Neural progenitor cell (in vitro differentiated cells): ENCODE results near the gene DCST1. TPM values are rescaled to one million over a fixed set of nuclear protein-coding genes. Genes with fewer than 3 reads are reported as not detected.

Source experiments
- DNase-seq: peaks from one replicate; pipeline ENCODE4 v3.0.0-alpha.2; 2016; ENCODE audit warnings: low spot score
- H2AFZ ChIP-seq: fragments of 200-600 bp; sonication (generic); replicated peaks from 2 replicates; pipeline ENCODE4 v1.6.1; 2016; ENCODE audit warnings: antibody characterized with exemption
- H3F3A ChIP-seq: fragments of 200-600 bp; sonication (generic); 2 replicates; pipeline ENCODE4 v1.6.1; 2016; ENCODE audit warnings: antibody characterized with exemption, low read depth
- H3K27ac ChIP-seq: fragments of 200-600 bp; sonication (generic); 2 replicates; pipeline ENCODE4 v1.5.1; 2016; ENCODE audit warnings: mild to moderate bottlenecking
- H3K27me3 ChIP-seq: fragments of 200-600 bp; sonication (generic); 2 replicates; pipeline ENCODE4 v1.6.1; 2016; ENCODE audit warnings: mild to moderate bottlenecking, moderate library complexity
- H3K36me3 ChIP-seq: fragments of 200-600 bp; sonication (generic); 2 replicates; pipeline ENCODE4 v1.5.1; 2016
- H3K4me1 ChIP-seq: fragments of 200-600 bp; sonication (generic); 2 replicates; pipeline ENCODE4 v1.6.1; 2016; ENCODE audit warnings: mixed run types
- H3K4me2 ChIP-seq: fragments of 200-600 bp; sonication (generic); 2 replicates; pipeline ENCODE4 v1.6.1; 2016
- H3K4me3 ChIP-seq: fragments of 200-600 bp; sonication (generic); 2 replicates; pipeline ENCODE4 v1.5.1; 2016
- H3K79me2 ChIP-seq: fragments of 200-600 bp; sonication (generic); 2 replicates; pipeline ENCODE4 v1.6.1; 2016; ENCODE audit warnings: low read depth
- H3K9ac ChIP-seq: fragments of 200-600 bp; sonication (generic); 2 replicates; pipeline ENCODE4 v1.6.1; 2016
- H3K9me3 ChIP-seq: fragments of 200-600 bp; sonication (generic); 2 replicates; pipeline ENCODE4 v1.5.1; 2016; ENCODE audit warnings: low read depth
- H4K20me1 ChIP-seq: fragments of 200-600 bp; sonication (generic); 2 replicates; pipeline ENCODE4 v1.6.1; 2016; ENCODE audit warnings: low read depth
- H3K27ac Mint-ChIP-seq: 3 replicates; pipeline ENCODE4 v1.8.0; 2021; ENCODE audit warnings: mixed read lengths
- H3K27me3 Mint-ChIP-seq: 2 replicates; pipeline ENCODE4 v1.8.0; 2022; ENCODE audit warnings: low read depth, mild to moderate bottlenecking, inconsistent platforms, moderate library complexity, mixed read lengths; ENCODE audit not compliant: insufficient read depth
- H3K36me3 Mint-ChIP-seq: 3 replicates; pipeline ENCODE4 v1.8.0; 2021; ENCODE audit warnings: mixed read lengths
- H3K4me1 Mint-ChIP-seq: 3 replicates; pipeline ENCODE4 v1.8.0; 2021; ENCODE audit warnings: mixed read lengths
- H3K4me3 Mint-ChIP-seq: 3 replicates; pipeline ENCODE4 v1.8.0; 2021; ENCODE audit warnings: mild to moderate bottlenecking, moderate library complexity, mixed read lengths
- H3K9me3 Mint-ChIP-seq: 3 replicates; pipeline ENCODE4 v1.8.0; 2020; ENCODE audit warnings: mixed read lengths
- CTCF ChIP-seq: fragments of 200-600 bp; sonication (generic); IDR thresholded peaks from 2 replicates; pipeline ENCODE4 v1.5.1; 2017; ENCODE audit warnings: antibody characterized with exemption, mild to moderate bottlenecking
- EZH2 ChIP-seq: fragments of 200-600 bp; sonication (generic); IDR thresholded peaks from 2 replicates; pipeline ENCODE4 v1.6.1; 2017; ENCODE audit warnings: antibody characterized with exemption, mild to moderate bottlenecking, moderate library complexity
- EZH2phosphoT487 ChIP-seq: fragments of 200-600 bp; sonication (generic); IDR thresholded peaks from 2 replicates; pipeline ENCODE4 v1.6.1; 2017; ENCODE audit warnings: antibody characterized with exemption
- total RNA-seq: library from RNA; depleted of rRNA; stranded (reverse); fragments of >200 nt; gene quantifications from 2 replicates; pipeline ENCODE4 v1.2.3, GENCODE V29; 2015; ENCODE audit warnings: low replicate concordance

The DCST1 gene
- total RNA-seq, 1 donor from 2014 or later: not detected

- H3K4me1 Mint-ChIP-seq: peaks cover 20% of the 10 kb centered on the region
- H3K27ac Mint-ChIP-seq: peak overlapping the region; percentile 69
Observed at GRCh38 chr1:155011437-155012025, 22.1 kb upstream of the DCST1 start.

GRCh38 chr1:155012026-155012546 is 21.5 kb upstream of the DCST1 start:
- Histone ChIP-seq H3K27me3 (no peaks in the 10 kb centered on the region), H4K20me1 (no peaks in the 10 kb centered on the region), H3K4me3 (no peak overlapping the region), H3K9ac (no peak overlapping the region), H3K4me2 (peak overlapping the region; percentile 61), H3K27ac (no peak overlapping the region), H2AFZ (no peak overlapping the region), H3K4me1 (peaks cover 41% of the 10 kb centered on the region), H3F3A (peaks cover 22% of the 10 kb centered on the region), H3K9me3 (no peaks in the 10 kb centered on the region), H3K79me2 (peaks cover 17% of the 10 kb centered on the region), H3K36me3 (no peaks in the 10 kb centered on the region)
- Mint-ChIP-seq H3K4me3 (peak overlapping the region; percentile 35), H3K27me3 (peaks cover 2% of the 10 kb centered on the region), H3K9me3 (no peaks in the 10 kb centered on the region), H3K27ac (peak overlapping the region; percentile 60), H3K36me3 (peaks cover 2% of the 10 kb centered on the region), H3K4me1 (peaks cover 22% of the 10 kb centered on the region)
- peak; percentile 89 for DNase-seq
- TF ChIP-seq EZH2phosphoT487 (no peak), CTCF (no peak), EZH2 (no peak)

More at GRCh38 chr1:155011437-155012025, 22.1 kb upstream of the DCST1 start:
- Mint-ChIP-seq H3K4me3 (no peak overlapping the region), H3K27me3 (peaks cover 2% of the 10 kb centered on the region), H3K9me3 (no peaks in the 10 kb centered on the region), H3K36me3 (peaks cover 2% of the 10 kb centered on the region)
- Histone ChIP-seq H3K36me3 (no peaks in the 10 kb centered on the region), H3F3A (peaks cover 19% of the 10 kb centered on the region), H2AFZ (no peak overlapping the region), H3K27me3 (no peaks in the 10 kb centered on the region), H3K4me2 (peak overlapping the region; percentile 61), H3K4me1 (peaks cover 36% of the 10 kb centered on the region), H3K79me2 (peaks cover 22% of the 10 kb centered on the region), H3K4me3 (no peak overlapping the region), H4K20me1 (no peaks in the 10 kb centered on the region), H3K9me3 (no peaks in the 10 kb centered on the region), H3K27ac (no peak overlapping the region), H3K9ac (no peak overlapping the region)
- no peak for TF ChIP-seq CTCF
- TF ChIP-seq EZH2phosphoT487: no peak
- TF ChIP-seq EZH2: no peak
- no peak for DNase-seq

- DNase-seq: no peak
- Mint-ChIP-seq H3K27ac (peak overlapping the region; percentile 87), H3K36me3 (peaks cover 2% of the 10 kb centered on the region), H3K4me3 (no peak overlapping the region), H3K9me3 (no peaks in the 10 kb centered on the region), H3K27me3 (peaks cover 2% of the 10 kb centered on the region), H3K4me1 (peaks cover 27% of the 10 kb centered on the region)
- no peaks in the 10 kb centered on the region for H3K27me3 ChIP-seq
- H3K79me2 ChIP-seq: peaks cover 15% of the 10 kb centered on the region
- H3K9ac ChIP-seq: no peak overlapping the region
- no peaks in the 10 kb centered on the region for H3K9me3 ChIP-seq
- no peak overlapping the region for H2AFZ ChIP-seq
- H3K4me2 ChIP-seq: peak overlapping the region; percentile 61
- no peak overlapping the region for H3K27ac ChIP-seq
- peaks cover 22% of the 10 kb centered on the region for H3F3A ChIP-seq
- no peaks in the 10 kb centered on the region for H3K36me3 ChIP-seq
- TF ChIP-seq EZH2phosphoT487: no peak
- TF ChIP-seq CTCF: no peak
- TF ChIP-seq EZH2: no peak
- H4K20me1 ChIP-seq: no peaks in the 10 kb centered on the region
- no peak overlapping the region for H3K4me3 ChIP-seq
- peaks cover 40% of the 10 kb centered on the region for H3K4me1 ChIP-seq
Observed at GRCh38 chr1:155012776-155013602, 20.6 kb upstream of the DCST1 start.
